ENCODE measurements around the gene CALHM3. TPM values are rescaled to one million over a fixed set of nuclear protein-coding genes. Genes with fewer than 3 reads are reported as not detected.
A peak's percentile ranks its signal among the peaks of the same experiment; 100 is the strongest.

Gene CALHM3
- polyA plus RNA-seq, 3 donors, result 0.04 to 0.62 TPM; not detected in 1

- Mint-ChIP-seq H3K4me3 (peak within 1 kb of the TSS; percentile 74 to 88), H3K27ac (peak within 1 kb of the TSS in 1 of 7 donors; percentile 33), H3K9me3 (peaks cover 0 to 7% (median 5%) of the 10 kb centered on the region in 7 donors), H3K4me1 (peaks cover 10% of the 10 kb centered on the region), H3K27me3 (ENCODE audit: low read depth in 3 of 3) (peaks cover 54 to 68% (median 64%) of the 10 kb centered on the region in 3 donors), H3K36me3 (peaks cover 3 to 4% of the 10 kb centered on the region in 2 donors)
- H3K27me3 ChIP-seq (ENCODE audit: control insufficient read depth in 2 of 2, insufficient read depth in 2 of 2, low read length in 2 of 2), result peaks cover 39 to 60% of the 10 kb centered on the region in 2 donors
- TF ChIP-seq CTCF (IDR thresholded peaks at IDR 0.05), result no peak
- H3K27ac ChIP-seq (ENCODE audit: low read depth in 1 of 2, low read length in 2 of 2), result no peak within 1 kb of the TSS
- H4K20me1 ChIP-seq (ENCODE audit: insufficient read depth, low read length), result no peaks in the 10 kb centered on the region
- H2AFZ ChIP-seq (ENCODE audit: insufficient read depth, low read depth, low read length, poor library complexity, severe bottlenecking), result peak within 1 kb of the TSS; percentile 53
- intact Hi-C loops (cut with micrococcal nuclease), result no loop called here
- peak within 1 kb of the TSS; percentile 4 for H3K9ac ChIP-seq (ENCODE audit: insufficient read depth, low read length, poor library complexity, severe bottlenecking)
- H3K79me2 ChIP-seq (ENCODE audit: insufficient read depth, low read length), result no peaks in the 10 kb centered on the region
- H3K9me3 ChIP-seq (replicated peaks in 1 of 2; ENCODE audit: control insufficient read depth in 1 of 2, insufficient read depth in 1 of 2, low read length in 2 of 2), result peaks cover 0 to 14% of the 10 kb centered on the region in 2 donors
- H3K4me2 ChIP-seq (replicated peaks; ENCODE audit: extremely low read depth, low read length, poor library complexity, severe bottlenecking), result peak within 1 kb of the TSS; percentile 67
- peaks cover 6 to 15% of the 10 kb centered on the region in 2 donors for H3K4me1 ChIP-seq (ENCODE audit: control insufficient read depth in 1 of 2, insufficient read depth in 2 of 2, low read length in 2 of 2)
- DNase-seq, result no peak
- 4% methylated on average over 65 of the region's 65 CpGs for WGBS (ENCODE audit: insufficient coverage)
- no peaks in the 10 kb centered on the region for H3K36me3 ChIP-seq (replicated peaks in 1 of 2; ENCODE audit: control insufficient read depth in 1 of 2, insufficient read depth in 2 of 2, low read length in 2 of 2)
- H3K4me3 ChIP-seq (replicated peaks in 1 of 3; ENCODE audit: low read depth in 2 of 3, low read length in 3 of 3), result peak within 1 kb of the TSS in 2 of 3 experiments; percentile 0 to 61
Measured at GRCh38 chr10:103493362-103493915, 14.4 kb upstream of the CALHM3 start, which contains the start of gene NEURL1. NEURL1 (plus strand) TSS chr10:103493705; CDS start chr10:103494388, 683 bp downstream.

- peaks cover 39 to 59% of the 10 kb centered on the region in 2 donors for H3K27me3 ChIP-seq (ENCODE audit: control insufficient read depth in 2 of 2, insufficient read depth in 2 of 2, low read length in 2 of 2)
- H3K4me1 ChIP-seq (ENCODE audit: control insufficient read depth in 1 of 2, insufficient read depth in 2 of 2, low read length in 2 of 2), result peaks cover 6 to 15% of the 10 kb centered on the region in 2 donors
- H3K4me2 ChIP-seq (replicated peaks; ENCODE audit: extremely low read depth, low read length, poor library complexity, severe bottlenecking), result peak overlapping the region; percentile 67
- Mint-ChIP-seq H3K27me3 (ENCODE audit: low read depth in 3 of 3) (peaks cover 54 to 62% (median 59%) of the 10 kb centered on the region in 3 donors), H3K4me1 (peaks cover 10% of the 10 kb centered on the region), H3K4me3 (peak overlapping the region; percentile 74 to 88), H3K9me3 (peaks cover 0 to 7% (median 5%) of the 10 kb centered on the region in 7 donors), H3K36me3 (peaks cover 3 to 4% of the 10 kb centered on the region in 2 donors), H3K27ac (peak overlapping the region in 1 of 7 donors; percentile 33)
- H4K20me1 ChIP-seq (ENCODE audit: insufficient read depth, low read length), result no peaks in the 10 kb centered on the region
- no peak overlapping the region for H3K9ac ChIP-seq (ENCODE audit: insufficient read depth, low read length, poor library complexity, severe bottlenecking)
- no peak for DNase-seq
- H3K79me2 ChIP-seq (ENCODE audit: insufficient read depth, low read length), result no peaks in the 10 kb centered on the region
- WGBS (ENCODE audit: insufficient coverage), result 91% methylated on average over 3 of the region's 5 CpGs
- H3K4me3 ChIP-seq (replicated peaks in 1 of 3; ENCODE audit: low read depth in 2 of 3, low read length in 3 of 3), result no peak overlapping the region
- H3K27ac ChIP-seq (ENCODE audit: low read depth in 1 of 2, low read length in 2 of 2), result no peak overlapping the region
- no peaks in the 10 kb centered on the region for H3K36me3 ChIP-seq (replicated peaks in 1 of 2; ENCODE audit: control insufficient read depth in 1 of 2, insufficient read depth in 2 of 2, low read length in 2 of 2)
- H2AFZ ChIP-seq (ENCODE audit: insufficient read depth, low read depth, low read length, poor library complexity, severe bottlenecking), result no peak overlapping the region
- H3K9me3 ChIP-seq (replicated peaks in 1 of 2; ENCODE audit: control insufficient read depth in 1 of 2, insufficient read depth in 1 of 2, low read length in 2 of 2), result peaks cover 0 to 14% of the 10 kb centered on the region in 2 donors
- no peak for TF ChIP-seq CTCF (IDR thresholded peaks at IDR 0.05)
- intact Hi-C loops (cut with micrococcal nuclease), result no loop called here
Measured at GRCh38 chr10:103492655-103493261, 13.7 kb upstream of the CALHM3 start.

Measured in CD14-positive monocyte (primary cell).